Skeletal muscle tissue (tissue), 1 donor: ENCODE measurements around the gene C2orf72. TPM values are rescaled to one million over a fixed set of nuclear protein-coding genes. Genes with fewer than 3 reads are reported as not detected.

Source experiments
- total RNA-seq: library from RNA; depleted of rRNA; stranded (reverse); fragments of >200 nt; gene quantifications from one replicate; pipeline ENCODE4 v1.2.3, GENCODE V29; 2014

Gene C2orf72
- total RNA-seq, 1 donor from 2014 or later = 1.0 TPM

Other genes with a start within 250 kb of the C2orf72 start
- 84.0 TPM for gene ITM2C, start 172.6 kb upstream of the C2orf72 start, total RNA-seq
- not detected for gene GPR55, start 112.3 kb upstream of the C2orf72 start, total RNA-seq
- gene SPATA3, start 41.4 kb upstream of the C2orf72 start, total RNA-seq = not detected
- gene PSMD1, start 19.3 kb downstream of the C2orf72 start, total RNA-seq = 85.1 TPM
- 0.52 TPM for gene HTR2B, start 87.5 kb downstream of the C2orf72 start, total RNA-seq
- gene ARMC9, start 161.1 kb downstream of the C2orf72 start, total RNA-seq = 6.8 TPM